ENCODE measurements around the gene PCDHGA1.

DNA sequence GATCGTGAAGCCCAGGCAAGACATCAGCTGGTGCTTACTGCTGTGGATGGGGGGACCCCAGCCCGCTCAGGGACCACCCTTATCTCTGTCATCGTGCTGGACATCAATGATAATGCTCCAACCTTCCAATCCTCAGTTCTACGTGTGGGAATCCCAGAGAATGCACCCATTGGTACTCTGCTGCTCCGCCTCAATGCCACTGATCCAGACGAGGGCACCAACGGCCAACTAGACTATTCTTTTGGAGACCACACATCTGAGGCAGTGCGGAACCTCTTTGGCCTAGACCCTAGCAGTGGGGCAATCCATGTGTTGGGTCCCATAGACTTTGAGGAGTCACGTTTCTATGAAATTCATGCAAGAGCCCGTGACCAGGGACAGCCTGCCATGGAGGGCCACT lies 159.5 kb downstream of the PCDHGA1 start:
- TF ChIP-seq, protein P1, sequence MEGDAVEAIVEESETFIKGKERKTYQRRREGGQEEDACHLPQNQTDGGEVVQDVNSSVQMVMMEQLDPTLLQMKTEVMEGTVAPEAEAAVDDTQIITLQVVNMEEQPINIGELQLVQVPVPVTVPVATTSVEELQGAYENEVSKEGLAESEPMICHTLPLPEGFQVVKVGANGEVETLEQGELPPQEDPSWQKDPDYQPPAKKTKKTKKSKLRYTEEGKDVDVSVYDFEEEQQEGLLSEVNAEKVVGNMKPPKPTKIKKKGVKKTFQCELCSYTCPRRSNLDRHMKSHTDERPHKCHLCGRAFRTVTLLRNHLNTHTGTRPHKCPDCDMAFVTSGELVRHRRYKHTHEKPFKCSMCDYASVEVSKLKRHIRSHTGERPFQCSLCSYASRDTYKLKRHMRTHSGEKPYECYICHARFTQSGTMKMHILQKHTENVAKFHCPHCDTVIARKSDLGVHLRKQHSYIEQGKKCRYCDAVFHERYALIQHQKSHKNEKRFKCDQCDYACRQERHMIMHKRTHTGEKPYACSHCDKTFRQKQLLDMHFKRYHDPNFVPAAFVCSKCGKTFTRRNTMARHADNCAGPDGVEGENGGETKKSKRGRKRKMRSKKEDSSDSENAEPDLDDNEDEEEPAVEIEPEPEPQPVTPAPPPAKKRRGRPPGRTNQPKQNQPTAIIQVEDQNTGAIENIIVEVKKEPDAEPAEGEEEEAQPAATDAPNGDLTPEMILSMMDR (tag by site-specific recombination; IDR thresholded peaks at IDR 0.05), result no peak
- no peak for TF ChIP-seq SETDB1 (IDR thresholded peaks at IDR 0.05; ENCODE audit: insufficient read length, low read length)
- no peak for TF ChIP-seq ZNF311 (tag by site-specific recombination; IDR thresholded peaks at IDR 0.05; ENCODE audit: borderline replicate concordance)
- TF ChIP-seq, protein P2, sequence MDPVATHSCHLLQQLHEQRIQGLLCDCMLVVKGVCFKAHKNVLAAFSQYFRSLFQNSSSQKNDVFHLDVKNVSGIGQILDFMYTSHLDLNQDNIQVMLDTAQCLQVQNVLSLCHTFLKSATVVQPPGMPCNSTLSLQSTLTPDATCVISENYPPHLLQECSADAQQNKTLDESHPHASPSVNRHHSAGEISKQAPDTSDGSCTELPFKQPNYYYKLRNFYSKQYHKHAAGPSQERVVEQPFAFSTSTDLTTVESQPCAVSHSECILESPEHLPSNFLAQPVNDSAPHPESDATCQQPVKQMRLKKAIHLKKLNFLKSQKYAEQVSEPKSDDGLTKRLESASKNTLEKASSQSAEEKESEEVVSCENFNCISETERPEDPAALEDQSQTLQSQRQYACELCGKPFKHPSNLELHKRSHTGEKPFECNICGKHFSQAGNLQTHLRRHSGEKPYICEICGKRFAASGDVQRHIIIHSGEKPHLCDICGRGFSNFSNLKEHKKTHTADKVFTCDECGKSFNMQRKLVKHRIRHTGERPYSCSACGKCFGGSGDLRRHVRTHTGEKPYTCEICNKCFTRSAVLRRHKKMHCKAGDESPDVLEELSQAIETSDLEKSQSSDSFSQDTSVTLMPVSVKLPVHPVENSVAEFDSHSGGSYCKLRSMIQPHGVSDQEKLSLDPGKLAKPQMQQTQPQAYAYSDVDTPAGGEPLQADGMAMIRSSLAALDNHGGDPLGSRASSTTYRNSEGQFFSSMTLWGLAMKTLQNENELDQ (tag by site-specific recombination; IDR thresholded peaks at IDR 0.05; ENCODE audit: low read depth), result no peak
- TF ChIP-seq RBAK (tag by site-specific recombination; IDR thresholded peaks at IDR 0.05), result no peak
- no peak for TF ChIP-seq ZNF202 (tag by site-specific recombination; IDR thresholded peaks at IDR 0.05; ENCODE audit: borderline replicate concordance)
- no peak for TF ChIP-seq SP2 (tag by site-specific recombination; IDR thresholded peaks at IDR 0.05)
- TF ChIP-seq, protein P3, sequence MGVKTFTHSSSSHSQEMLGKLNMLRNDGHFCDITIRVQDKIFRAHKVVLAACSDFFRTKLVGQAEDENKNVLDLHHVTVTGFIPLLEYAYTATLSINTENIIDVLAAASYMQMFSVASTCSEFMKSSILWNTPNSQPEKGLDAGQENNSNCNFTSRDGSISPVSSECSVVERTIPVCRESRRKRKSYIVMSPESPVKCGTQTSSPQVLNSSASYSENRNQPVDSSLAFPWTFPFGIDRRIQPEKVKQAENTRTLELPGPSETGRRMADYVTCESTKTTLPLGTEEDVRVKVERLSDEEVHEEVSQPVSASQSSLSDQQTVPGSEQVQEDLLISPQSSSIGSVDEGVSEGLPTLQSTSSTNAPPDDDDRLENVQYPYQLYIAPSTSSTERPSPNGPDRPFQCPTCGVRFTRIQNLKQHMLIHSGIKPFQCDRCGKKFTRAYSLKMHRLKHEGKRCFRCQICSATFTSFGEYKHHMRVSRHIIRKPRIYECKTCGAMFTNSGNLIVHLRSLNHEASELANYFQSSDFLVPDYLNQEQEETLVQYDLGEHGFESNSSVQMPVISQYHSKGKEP (tag by site-specific recombination; IDR thresholded peaks at IDR 0.05), result no peak
- TF ChIP-seq, protein P4, sequence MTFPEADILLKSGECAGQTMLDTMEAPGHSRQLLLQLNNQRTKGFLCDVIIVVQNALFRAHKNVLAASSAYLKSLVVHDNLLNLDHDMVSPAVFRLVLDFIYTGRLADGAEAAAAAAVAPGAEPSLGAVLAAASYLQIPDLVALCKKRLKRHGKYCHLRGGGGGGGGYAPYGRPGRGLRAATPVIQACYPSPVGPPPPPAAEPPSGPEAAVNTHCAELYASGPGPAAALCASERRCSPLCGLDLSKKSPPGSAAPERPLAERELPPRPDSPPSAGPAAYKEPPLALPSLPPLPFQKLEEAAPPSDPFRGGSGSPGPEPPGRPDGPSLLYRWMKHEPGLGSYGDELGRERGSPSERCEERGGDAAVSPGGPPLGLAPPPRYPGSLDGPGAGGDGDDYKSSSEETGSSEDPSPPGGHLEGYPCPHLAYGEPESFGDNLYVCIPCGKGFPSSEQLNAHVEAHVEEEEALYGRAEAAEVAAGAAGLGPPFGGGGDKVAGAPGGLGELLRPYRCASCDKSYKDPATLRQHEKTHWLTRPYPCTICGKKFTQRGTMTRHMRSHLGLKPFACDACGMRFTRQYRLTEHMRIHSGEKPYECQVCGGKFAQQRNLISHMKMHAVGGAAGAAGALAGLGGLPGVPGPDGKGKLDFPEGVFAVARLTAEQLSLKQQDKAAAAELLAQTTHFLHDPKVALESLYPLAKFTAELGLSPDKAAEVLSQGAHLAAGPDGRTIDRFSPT (tag by site-specific recombination; IDR thresholded peaks at IDR 0.05), result no peak
- TF ChIP-seq, protein P5, sequence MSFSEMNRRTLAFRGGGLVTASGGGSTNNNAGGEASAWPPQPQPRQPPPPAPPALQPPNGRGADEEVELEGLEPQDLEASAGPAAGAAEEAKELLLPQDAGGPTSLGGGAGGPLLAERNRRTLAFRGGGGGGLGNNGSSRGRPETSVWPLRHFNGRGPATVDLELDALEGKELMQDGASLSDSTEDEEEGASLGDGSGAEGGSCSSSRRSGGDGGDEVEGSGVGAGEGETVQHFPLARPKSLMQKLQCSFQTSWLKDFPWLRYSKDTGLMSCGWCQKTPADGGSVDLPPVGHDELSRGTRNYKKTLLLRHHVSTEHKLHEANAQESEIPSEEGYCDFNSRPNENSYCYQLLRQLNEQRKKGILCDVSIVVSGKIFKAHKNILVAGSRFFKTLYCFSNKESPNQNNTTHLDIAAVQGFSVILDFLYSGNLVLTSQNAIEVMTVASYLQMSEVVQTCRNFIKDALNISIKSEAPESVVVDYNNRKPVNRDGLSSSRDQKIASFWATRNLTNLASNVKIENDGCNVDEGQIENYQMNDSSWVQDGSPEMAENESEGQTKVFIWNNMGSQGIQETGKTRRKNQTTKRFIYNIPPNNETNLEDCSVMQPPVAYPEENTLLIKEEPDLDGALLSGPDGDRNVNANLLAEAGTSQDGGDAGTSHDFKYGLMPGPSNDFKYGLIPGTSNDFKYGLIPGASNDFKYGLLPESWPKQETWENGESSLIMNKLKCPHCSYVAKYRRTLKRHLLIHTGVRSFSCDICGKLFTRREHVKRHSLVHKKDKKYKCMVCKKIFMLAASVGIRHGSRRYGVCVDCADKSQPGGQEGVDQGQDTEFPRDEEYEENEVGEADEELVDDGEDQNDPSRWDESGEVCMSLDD (tag by site-specific recombination; IDR thresholded peaks at IDR 0.05), result no peak
- no peak for TF ChIP-seq HOXC10 (CRISPR knock-in tag; IDR thresholded peaks at IDR 0.05)
